Panc1 (cell line): Measurements from ENCODE around the gene TRIB2.

Experiments used
- CTCF ChIP-seq: fragments of 450-650 bp; IDR thresholded peaks from 2 replicates; pipeline ENCODE4 v1.5.1; 2017; ENCODE audit warnings: mild to moderate bottlenecking
- POLR2AphosphoS5 ChIP-seq: IDR thresholded peaks from 2 replicates; pipeline ENCODE4 v1.6.1; 2012; ENCODE audit warnings: mild to moderate bottlenecking, low read depth, low read length, moderate library complexity
- REST ChIP-seq, 2 experiments: IDR thresholded peaks; 2 replicates each; pipeline ENCODE4 v1.6.1; 2011 to 2012; ENCODE audit warnings: low read depth in 2 of 2, control low read depth in 1 of 2, low read length in 1 of 2, mild to moderate bottlenecking in 1 of 2, moderate library complexity in 1 of 2; ENCODE audit not compliant: insufficient read depth in 1 of 2

GRCh38 chr2:12721566-12722446, 5.1 kb downstream of the TRIB2 start:
- no peak for TF ChIP-seq REST (IDR thresholded peaks at IDR 0.05; ENCODE audit: insufficient read depth in 1 of 2, low read depth in 2 of 2, low read length in 1 of 2)
- no peak for TF ChIP-seq CTCF
- no peak for TF ChIP-seq POLR2AphosphoS5
